ENCODE results near the gene GLG1.

DNA sequence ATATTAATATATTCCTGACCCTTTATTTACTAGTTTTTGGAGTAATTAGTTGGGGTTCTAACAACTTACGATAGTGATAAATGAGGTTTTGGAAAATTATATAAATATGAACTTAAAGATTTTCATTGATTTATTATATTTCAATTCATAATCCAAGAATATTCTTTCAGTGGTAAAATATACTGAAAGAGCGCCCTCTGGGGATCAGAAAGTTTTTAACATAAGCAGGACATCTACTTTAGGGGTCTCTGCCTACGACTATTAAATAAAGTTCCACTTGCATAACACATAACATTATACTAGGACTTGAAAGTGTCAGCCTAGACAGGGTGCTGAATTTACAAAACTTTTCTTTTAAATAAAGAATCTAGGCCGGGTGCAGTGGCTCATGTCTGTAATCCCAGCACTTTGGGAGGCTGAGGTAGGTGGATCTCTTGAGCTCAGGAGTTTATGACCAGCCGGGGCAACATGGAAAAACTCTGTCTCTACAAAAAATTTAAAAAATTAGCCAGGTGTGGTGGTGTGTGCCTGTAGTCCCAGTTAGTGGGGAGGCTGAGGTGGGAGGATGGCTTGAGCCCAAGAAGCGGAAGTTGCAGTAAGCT lies 44.2 kb upstream of the GLG1 start:
- TF ChIP-seq POLR2A (IDR thresholded peaks at IDR 0.05; ENCODE audit: low read length) (no peak), GATA1 (IDR thresholded peaks at IDR 0.05; ENCODE audit: low read depth, low read length) (no peak)
